ENCODE data around the gene ELFN1.

ELFN1 gene

DNA sequence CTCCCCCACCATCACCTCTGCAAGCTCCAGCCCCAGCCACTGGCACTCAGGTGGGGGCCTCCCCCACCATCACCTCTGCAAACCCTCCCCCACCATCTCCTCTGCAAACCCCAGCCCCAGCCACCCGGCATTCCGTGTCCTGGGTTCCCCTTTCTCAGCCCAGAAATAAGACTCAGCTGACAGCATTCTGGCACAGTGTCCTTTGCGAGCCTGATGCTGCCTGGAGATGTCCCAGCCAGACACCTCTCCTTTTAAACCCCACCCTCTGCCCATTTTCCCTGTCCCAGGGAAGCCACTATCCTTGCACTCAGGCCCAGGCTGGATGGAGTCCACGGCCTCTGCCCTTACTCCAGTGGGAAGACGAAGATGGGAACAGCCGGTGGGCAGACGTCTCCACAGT is 49.8 kb downstream of the ELFN1 start:
- H3K27ac ChIP-seq, result no peak overlapping the region
- TF ChIP-seq, protein P1, sequence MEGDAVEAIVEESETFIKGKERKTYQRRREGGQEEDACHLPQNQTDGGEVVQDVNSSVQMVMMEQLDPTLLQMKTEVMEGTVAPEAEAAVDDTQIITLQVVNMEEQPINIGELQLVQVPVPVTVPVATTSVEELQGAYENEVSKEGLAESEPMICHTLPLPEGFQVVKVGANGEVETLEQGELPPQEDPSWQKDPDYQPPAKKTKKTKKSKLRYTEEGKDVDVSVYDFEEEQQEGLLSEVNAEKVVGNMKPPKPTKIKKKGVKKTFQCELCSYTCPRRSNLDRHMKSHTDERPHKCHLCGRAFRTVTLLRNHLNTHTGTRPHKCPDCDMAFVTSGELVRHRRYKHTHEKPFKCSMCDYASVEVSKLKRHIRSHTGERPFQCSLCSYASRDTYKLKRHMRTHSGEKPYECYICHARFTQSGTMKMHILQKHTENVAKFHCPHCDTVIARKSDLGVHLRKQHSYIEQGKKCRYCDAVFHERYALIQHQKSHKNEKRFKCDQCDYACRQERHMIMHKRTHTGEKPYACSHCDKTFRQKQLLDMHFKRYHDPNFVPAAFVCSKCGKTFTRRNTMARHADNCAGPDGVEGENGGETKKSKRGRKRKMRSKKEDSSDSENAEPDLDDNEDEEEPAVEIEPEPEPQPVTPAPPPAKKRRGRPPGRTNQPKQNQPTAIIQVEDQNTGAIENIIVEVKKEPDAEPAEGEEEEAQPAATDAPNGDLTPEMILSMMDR (IDR thresholded peaks at IDR 0.05), result no peak
- no peak for TF ChIP-seq ZFX (IDR thresholded peaks at IDR 0.05; ENCODE audit: borderline replicate concordance)

GRCh38 chr7:1720326-1720725 is 50.2 kb downstream of the ELFN1 start:
- TF ChIP-seq, protein P1 (IDR thresholded peaks at IDR 0.05), result no peak
- no peak for TF ChIP-seq ZFX (IDR thresholded peaks at IDR 0.05; ENCODE audit: borderline replicate concordance)
- H3K27ac ChIP-seq, result no peak overlapping the region

GRCh38 chr7:1721047-1721690 is 51.1 kb downstream of the ELFN1 start:
- TF ChIP-seq, protein P1 (IDR thresholded peaks at IDR 0.05), result no peak
- TF ChIP-seq ZFX (IDR thresholded peaks at IDR 0.05; ENCODE audit: borderline replicate concordance), result no peak
- no peak overlapping the region for H3K27ac ChIP-seq

DNA sequence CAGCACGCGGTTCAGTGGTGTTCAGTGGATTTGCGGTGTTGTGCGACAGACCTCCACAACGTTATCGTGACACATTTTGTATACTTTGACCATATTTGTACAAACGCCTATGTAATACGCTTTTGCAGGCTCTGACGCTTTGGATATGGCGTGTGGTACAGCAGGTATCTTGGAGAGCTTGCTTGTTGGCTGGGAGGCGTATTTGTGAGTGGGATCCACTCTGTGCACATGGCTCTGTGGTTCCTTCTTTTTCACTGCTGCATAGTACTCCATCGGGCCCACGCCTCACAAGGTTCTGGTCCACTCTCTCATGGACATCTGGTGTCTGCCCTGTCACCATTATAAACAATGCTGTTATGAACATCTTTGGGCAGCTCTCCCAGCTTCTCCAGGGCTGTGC is 53.2 kb downstream of the ELFN1 start:
- no peak overlapping the region for H3K27ac ChIP-seq
- TF ChIP-seq, protein P1 (IDR thresholded peaks at IDR 0.05), result no peak
- TF ChIP-seq ZFX (IDR thresholded peaks at IDR 0.05; ENCODE audit: borderline replicate concordance), result no peak

DNA sequence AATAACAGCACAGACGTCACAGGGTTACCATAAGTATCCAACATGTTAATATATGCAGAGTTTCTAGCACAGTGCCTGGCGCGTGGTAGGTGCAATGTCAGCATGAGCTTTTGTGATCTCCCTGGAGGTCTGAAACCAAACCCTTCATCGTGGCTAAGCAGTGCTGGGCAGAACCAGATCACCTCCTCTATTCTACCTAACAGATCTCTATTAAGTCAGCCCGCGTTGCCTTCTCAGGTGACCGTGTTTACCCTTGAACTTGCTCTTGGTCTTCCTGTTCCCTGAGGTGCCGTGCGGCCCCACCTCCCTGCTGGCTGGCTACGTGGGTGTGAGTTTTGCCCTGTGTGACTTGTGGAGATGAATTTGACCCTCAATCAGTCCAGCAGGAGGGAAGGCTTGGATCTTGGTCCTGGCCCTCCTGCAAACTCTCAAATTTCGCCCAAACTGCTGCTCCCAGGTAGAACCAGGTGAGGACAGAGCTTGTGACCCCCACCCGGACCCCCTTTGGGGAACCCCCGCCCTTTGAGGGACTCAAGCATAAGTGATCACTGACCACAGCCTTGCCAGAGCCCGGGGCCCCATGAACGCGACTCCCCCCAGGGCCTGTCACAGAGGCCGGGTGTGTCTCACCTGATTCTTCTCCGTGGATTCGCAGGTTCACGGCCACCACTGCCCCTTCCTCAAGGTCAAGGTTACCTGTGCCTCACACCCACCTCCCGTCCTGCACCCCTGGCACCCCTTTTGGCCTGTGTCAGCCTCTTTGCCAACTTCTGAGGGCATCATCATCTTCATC is 54.2 kb downstream of the ELFN1 start:
- no peak overlapping the region for H3K27ac ChIP-seq
- TF ChIP-seq, protein P1 (IDR thresholded peaks at IDR 0.05), result no peak
- TF ChIP-seq ZFX (IDR thresholded peaks at IDR 0.05; ENCODE audit: borderline replicate concordance), result no peak

DNA sequence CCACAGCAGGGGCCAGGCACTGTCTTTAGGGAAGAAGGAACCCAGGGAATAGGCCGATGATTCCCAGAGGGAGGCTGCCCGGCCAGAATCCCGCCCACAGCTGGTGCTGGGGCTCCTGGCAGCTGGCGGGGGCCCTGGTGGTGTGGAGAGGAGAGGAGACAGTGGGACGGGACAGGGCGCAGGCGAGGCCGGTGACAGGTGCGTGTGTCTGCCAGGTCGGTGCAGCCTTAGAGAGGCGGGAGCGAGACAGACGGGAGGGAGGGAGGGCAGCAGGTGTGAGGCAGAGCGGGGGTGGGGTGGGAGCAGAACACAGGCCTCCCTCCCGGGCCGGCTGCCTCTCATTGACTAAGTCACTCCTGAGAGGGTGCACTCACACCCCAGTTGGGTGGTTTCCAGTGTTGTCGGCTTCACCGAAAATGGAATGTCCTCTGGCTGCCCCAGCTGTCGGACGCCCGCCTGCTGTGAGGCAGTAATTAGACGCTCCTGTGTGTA is 55.2 kb downstream of the ELFN1 start:
- TF ChIP-seq, protein P1 (IDR thresholded peaks at IDR 0.05), result no peak
- no peak for TF ChIP-seq ZFX (IDR thresholded peaks at IDR 0.05; ENCODE audit: borderline replicate concordance)
- no peak overlapping the region for H3K27ac ChIP-seq

Measured in 22Rv1 (cell line).